ENCODE measurements around the gene MEI1.

MEI1 gene

DNA sequence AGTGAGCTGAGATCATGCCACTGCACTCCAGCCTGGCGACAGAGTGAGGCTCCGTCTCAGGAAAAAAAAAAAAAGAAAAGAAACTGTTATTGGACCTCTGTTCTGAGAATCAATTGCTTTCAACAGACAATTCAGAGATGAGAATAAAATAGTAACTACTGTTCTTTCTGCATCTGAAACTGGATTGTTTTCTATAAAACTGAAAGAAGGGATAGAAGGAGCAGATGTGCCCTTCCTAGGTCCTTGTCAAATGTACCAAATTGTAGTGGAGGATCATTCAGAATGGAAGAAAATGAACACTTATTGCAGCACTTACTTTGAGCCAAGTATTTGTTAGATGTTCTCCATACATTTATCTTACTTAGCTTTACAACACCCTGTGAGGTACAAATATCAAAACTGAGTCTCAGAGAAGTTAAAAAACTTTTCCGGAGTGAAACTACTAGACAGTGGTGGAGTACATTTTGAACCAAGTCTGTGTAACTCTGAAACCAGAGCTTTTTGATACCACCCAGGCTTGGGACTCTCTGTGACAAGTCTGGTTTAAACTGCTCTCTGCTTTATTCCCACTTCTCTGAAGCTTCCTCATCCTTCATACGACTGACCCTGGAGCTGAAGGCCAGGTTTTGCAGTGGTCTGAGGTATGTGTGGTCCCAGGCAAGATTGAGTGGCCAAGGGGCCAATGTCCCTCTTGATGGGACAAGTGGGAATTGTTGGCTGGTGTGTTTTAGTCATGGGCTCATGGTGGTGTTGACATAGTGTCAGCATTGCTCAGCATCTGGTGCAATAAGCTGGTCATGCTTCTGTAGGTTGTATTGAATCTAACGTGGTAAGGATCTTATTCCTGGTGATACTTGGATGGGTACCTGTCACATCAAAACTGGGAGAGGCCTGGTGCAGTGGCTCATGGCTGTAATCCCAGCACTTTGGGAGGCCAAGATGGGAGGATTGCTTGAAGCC, 53.0 kb downstream of the MEI1 start:
- DNase-seq, result no peak

- DNase-seq, result no peak
Observed at GRCh38 chr22:41753984-41754383, 54.7 kb downstream of the MEI1 start.

- no peak for DNase-seq
Observed at GRCh38 chr22:41757502-41757901, 58.2 kb downstream of the MEI1 start.

GRCh38 chr22:41758231-41758630, 58.9 kb downstream of the MEI1 start:
- no peak for DNase-seq

DNA sequence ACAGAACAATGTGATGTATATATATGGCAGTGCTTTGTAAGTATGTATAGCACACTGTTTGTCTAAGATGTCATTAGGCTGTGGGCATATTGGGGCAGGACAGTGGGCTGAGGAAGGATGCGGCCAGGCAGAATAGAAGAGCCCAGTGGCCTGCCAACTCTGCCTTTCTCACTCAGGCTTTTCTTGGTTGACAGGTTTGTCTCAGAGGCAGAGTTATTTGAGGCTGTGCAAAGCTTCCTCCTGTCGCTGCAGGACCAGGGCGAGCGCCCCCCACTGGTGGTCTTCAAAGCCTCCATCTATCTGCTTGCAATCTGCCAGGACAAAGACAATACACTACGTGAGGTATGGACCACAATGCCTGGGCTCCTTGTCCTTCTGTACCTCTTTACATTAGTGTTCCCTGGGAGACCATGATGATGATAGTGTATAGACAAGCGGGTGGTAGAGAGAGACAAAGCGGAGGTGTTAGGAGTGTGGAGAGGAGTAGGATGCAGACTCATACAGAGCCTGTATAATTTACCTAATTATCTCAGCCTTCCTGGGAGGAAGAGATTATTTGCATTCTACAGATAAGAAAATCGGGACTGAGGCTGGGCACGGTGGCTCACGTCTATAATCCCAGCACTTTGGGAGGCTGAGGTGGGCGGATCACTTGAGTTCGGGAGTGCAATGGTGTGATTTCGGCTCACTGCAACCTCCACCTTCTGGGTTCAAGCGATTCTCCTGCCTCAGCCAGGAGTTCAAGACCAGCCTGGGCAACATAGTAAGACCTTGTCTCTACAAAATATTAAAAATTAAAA, 63.9 kb downstream of the MEI1 start:
- peak; percentile 25 for DNase-seq

- DNase-seq, result no peak
Observed at GRCh38 chr22:41766476-41766875, 67.2 kb downstream of the MEI1 start.

DNA sequence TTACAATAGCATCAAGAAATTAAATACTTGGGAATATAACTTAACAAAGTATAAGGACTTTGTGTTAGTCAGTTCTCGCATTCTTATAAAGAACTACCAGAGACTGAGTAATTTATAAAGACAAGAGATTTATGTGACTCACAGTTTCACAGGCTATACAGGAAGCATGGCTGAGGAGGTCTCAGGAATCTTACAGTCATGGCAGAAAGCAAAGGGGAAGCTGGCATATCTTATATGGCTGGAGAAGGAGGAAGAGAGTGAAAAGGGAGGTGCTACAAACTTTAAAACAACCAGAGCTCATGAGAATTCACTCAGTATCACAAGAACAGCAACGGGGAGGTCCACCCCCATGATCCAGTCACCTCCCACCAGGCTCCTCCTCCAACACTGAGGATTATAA, 69.1 kb downstream of the MEI1 start:
- no peak for DNase-seq

DNA sequence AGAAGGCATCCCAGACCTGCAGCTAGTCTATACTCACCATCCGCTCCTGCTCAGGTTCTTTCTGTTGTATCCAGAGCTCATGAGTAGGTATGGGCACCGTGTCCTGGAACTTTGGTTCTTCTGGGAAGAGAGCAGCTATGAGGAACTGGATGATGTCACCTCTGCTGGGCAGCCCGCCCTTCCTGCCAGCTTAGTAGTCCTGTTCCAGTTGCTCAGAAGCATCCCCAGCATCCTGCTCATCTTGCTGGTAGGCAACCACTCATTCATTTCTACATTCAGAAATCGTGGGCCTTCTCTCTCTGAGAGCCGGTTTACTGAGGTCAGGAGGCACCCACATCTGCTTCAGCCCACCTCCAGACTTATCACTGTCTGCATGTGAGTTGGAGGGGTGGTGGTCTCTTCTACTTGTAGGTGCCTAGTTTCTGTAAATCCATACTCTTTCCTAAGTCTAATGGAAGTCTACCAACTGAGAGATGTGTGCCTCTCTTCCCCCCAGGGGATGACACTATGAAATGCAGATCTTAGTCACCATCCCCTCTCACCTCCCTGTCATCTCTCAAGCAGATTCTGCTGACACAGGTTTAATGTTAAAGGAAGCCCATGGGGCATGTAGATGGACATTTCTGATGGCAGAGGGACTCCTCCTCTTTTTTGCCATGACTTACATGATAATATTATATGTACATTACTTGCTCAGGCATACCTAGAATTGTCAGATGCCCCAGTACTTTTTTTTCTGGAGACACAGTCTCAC, 71.6 kb downstream of the MEI1 start:
- DNase-seq, result no peak

- DNase-seq, result no peak
Observed at GRCh38 chr22:41772198-41772597, 72.9 kb downstream of the MEI1 start.

GRCh38 chr22:41772645-41773044, 73.3 kb downstream of the MEI1 start:
- DNase-seq, result no peak

DNA sequence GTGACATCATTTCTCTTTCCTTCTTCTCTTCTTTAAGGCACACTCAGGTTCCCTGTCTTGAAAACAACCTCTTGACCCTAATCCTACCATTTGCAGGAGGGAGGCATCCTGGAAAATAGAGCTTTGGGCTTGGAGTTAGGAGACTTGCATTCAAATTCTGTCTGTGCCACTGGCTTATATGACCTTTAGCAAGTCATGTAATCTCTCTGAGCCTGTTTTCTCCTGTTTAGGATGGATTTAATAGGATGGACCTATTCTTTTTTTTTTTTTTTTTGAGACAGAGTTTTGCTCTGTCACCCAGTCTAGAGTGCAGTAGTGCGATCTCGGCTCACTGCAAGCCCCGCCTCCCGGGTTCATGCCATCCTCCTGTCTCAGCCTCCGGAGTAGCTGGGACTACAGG, 76.0 kb downstream of the MEI1 start:
- no peak for DNase-seq

DNA sequence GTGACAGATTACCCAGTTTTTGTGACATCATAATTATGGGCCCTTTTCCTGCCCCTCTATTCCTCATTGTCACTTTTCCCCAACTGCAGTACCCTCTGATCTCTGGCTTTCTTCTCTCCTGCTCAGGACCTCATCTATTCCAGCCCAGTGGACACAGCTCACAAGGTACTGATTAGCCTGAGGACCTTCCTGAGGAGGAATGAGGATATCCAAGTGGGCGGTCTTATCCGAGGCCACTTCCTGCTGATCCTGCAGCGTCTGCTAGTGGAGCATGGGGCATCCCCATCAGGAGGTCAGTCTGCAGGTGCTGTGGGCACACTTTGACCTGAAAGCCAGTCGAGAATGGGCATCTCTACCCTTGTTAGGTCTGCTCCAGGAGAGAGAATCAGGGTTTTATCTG, 76.7 kb downstream of the MEI1 start:
- no peak for DNase-seq

DNA sequence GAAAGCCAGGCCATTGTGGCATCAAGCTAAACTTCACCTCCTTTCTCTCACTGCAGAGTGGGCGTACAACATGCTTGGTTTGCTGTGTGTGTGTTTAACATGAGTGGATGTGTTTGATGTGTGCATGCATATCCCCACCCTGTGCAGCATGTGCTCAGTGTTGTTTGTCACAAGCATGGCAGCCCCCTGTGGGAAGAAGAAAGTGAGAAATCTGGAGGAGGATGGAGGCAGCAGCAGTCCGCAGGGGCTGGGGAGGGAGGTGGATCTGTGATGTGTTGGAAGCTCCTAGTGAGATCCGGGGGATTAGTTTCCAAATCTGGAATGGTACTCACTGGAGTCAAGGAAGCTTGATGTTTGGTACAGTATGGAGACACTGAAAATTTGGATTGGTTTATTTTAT, 77.1 kb downstream of the MEI1 start:
- no peak for DNase-seq

DNA sequence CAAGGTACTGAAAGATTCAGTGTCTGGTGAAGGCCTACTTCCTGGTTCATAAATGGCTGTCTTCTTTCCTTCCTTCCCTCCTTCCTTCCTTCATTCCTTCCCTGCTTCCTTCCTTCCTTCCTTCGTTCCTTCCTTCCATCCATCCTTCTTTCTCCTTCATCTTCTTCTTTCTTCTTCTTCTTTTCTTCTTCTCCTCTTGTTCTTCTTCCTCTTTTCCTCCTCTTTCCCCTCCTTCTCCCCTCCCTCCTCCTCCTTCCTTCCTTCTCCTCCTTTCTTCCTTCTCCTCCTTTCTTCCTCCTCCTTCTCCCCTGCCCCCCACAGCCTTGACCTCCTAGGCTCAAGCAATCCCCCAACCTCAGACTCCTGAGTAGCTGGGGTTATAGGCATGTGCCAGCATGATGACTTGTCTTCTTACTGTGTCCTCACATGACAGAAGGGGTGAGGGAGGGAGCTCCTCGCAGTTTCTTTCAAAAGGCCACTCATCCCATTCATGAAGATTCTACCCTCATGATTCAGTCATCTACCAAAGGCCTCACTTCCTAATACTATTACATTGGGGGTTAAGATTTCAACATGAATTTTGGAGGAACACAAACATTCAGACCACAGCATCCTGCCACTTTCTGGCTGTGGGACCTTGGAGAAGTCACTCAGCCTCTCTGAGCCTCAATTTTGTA, 78.6 kb downstream of the MEI1 start:
- no peak for DNase-seq

DNA sequence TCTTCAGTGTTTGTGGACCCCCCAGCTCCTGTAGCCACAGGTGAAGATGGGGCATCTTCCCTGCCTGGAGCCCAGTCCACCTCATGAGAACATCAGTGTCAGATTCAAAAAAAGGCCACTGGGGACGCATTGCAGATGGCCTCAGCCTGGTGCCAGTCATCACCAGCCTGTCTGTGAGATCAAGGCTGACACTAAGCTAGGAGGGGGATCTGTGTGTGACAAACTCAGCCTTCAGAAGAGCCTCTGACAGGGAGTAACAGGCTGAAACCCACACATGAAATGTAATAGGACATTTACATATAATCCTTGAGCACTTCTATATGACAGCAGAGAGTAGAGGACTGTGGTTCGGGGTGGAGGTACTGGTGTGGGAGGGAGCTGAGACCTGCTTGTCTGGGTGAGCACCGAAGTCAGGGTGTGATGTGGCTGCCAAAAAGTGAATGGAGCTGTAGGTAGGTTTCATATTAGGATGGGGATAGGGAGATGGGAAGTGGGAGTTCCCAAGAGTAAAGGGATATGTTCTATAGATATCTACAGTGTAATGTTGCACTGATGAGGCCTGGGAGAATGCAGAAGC, 80.7 kb downstream of the MEI1 start:
- DNase-seq, result peak; percentile 29

DNA sequence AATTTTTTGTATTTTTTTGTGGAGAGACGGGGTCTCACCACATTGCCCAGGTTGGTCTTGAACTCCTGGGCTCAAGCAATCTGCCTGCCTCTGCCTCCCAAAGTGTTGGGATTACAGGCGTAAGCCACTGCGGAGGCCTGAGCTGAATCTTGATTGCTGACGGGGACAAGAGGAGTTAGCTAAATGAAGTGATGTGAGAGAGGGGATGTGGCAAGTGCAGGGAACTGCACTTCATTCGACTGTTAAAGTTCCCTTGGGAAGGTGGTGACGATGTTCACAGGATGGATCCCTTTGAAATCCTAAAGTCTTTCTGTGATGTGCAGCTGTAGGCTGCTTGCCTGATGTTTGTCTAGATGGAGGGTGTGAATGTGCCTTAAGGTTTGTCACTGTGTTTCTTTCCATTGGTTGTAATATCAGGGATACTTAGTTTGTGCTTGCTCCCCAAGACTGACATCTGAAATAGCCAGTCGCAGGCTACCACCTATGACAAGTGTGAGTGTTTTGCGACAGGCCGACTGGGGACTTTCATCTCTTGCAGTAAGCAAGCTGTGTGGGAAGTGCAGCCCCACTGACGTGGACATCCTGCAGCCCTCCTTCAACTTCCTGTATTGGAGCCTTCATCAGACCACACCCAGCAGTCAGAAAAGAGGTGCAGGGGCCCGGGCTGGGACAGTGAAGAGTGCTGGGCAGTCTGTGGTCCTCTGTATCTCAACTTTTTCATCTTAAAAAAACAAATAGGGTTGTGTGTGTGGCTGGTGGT, 81.6 kb downstream of the MEI1 start:
- peak; percentile 84 for DNase-seq

DNA sequence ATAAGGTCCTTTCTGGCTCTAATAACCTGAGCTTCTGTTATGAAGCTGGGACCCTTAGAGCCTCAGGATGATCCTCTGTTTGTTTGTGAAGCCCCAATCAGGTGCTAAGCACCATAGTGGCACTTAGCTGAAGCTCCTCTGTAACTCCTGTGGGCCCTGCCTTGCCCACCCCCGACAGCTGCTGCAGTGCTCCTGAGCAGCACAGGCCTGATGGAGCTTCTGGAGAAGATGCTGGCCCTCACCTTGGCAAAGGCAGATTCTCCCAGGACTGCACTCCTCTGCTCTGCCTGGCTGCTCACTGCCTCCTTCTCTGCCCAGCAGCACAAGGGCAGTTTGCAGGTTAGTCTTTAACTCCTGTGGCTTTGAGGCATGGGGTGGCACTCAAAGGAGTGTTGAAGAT, 82.2 kb downstream of the MEI1 start:
- no peak for DNase-seq

GRCh38 chr22:41782316-41782715, 83.0 kb downstream of the MEI1 start:
- no peak for DNase-seq

- no peak for DNase-seq
Observed at GRCh38 chr22:41782751-41783150, 83.4 kb downstream of the MEI1 start.

DNA sequence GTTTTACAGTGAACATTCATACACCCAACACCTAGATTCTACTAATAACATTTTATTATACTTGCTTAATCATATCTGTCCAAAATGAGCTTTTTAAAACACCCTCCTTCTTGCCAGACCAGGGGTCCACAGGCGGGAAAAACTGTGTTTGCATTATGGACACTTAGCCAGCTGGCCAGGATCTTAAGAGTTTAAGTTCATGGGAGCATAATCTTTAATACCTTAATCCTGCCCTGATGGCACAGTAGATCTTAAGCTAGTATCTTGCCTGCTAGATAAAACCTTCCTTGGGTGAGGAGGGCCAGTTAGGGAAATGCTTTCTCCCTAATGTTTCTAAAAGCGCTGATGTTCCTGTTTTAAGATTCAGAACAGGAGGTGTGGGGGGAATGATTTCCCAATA, 88.0 kb downstream of the MEI1 start:
- no peak for DNase-seq

- DNase-seq, result no peak
Observed at GRCh38 chr22:41793871-41794270, 94.6 kb downstream of the MEI1 start.

- DNase-seq, result no peak
Observed at GRCh38 chr22:41798736-41799135, 99.4 kb downstream of the MEI1 start.
